Esophagus (tissue), 2 donors: Measurements from ENCODE around the gene ANKRD24. TPM values are rescaled to one million over a fixed set of nuclear protein-coding genes. Genes with fewer than 3 reads are reported as not detected.

Experiments used
- H3K27ac ChIP-seq, 2 donors: one replicate each; pipeline ENCODE4 v1.5.1; 2013; ENCODE audit warnings: low read depth in 2 of 2, mild to moderate bottlenecking in 2 of 2, inconsistent platforms in 1 of 2, low read length in 1 of 2, moderate library complexity in 1 of 2
- H3K27me3 ChIP-seq, 2 donors: one replicate each; pipeline ENCODE4 v1.6.1; 2013; ENCODE audit warnings: low read length in 2 of 2, control low read depth in 1 of 2, mild to moderate bottlenecking in 1 of 2; ENCODE audit not compliant: insufficient read depth in 2 of 2, control insufficient read depth in 1 of 2
- H3K36me3 ChIP-seq, 2 donors: one replicate each; pipeline ENCODE4 v1.6.1; 2013; ENCODE audit warnings: low read length in 1 of 2; ENCODE audit not compliant: control insufficient read depth in 2 of 2, insufficient read depth in 2 of 2
- H3K4me1 ChIP-seq, 2 donors: one replicate each; pipeline ENCODE4 v1.6.1; 2013; ENCODE audit warnings: low read length in 1 of 2; ENCODE audit not compliant: control insufficient read depth in 2 of 2, insufficient read depth in 2 of 2
- H3K4me3 ChIP-seq, 2 donors: one replicate each; pipeline ENCODE4 v1.5.1; 2013; ENCODE audit warnings: low read length in 2 of 2, mild to moderate bottlenecking in 2 of 2, low read depth in 1 of 2, moderate library complexity in 1 of 2
- H3K9me3 ChIP-seq, 2 donors: one replicate each; pipeline ENCODE4 v1.6.1; 2013; ENCODE audit warnings: mild to moderate bottlenecking in 2 of 2, low read depth in 1 of 2, low read length in 1 of 2, moderate library complexity in 1 of 2; ENCODE audit not compliant: control insufficient read depth in 2 of 2, insufficient read depth in 1 of 2
- WGBS, 2 donors: extraction: QIAGEN DNeasy Blood & Tissue Kit; methylation state at CpG; one replicate each; pipeline ENCODE4 v1.1.7; 2013; 5-methylcytosine and 5-hydroxymethylcytosine counted together
- polyA plus RNA-seq, 2 donors: library from polyadenylated mRNA; stranded (reverse); fragments of 200-250 nt; gene quantifications; one replicate each; pipeline ENCODE4 v1.2.3, GENCODE V29; 2013
- donor health status: healthy with polysubstance abuse.
- donor health status: Bipolar disorder and iron deficiency.

The ANKRD24 gene
- polyA plus RNA-seq, 2 donors: 0.21 to 0.59 TPM

DNA sequence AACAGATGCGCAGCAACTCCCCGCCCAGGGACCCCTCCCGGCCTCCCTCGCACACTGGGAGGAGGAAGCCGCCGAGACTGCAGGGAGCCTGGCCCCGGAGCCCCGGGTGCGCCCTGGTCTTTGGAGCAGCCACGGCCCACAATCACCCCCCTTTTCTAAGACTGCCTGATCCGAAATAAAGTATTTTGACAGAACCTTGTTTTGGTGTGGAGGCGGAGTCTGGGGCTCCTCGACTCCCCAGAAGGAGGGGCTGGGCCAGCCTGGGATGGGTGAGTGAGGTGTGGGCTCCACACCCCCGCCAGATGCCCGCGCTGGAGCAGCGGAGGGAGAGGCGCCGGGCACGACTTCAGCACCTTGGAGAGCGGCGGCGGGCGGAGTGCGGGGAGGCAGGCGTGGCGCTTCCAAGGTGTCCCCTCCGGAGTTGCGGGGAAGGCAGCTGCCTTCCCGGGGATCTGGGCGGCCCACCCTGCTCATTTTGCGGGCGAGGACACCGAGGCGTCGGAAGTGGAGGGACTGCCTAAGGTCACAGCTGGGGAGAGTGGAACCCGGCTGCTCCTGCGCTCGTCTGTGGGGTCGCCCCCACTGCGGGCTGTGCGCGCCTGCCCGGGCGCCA is 9.5 kb upstream of the ANKRD24 start:
- Histone ChIP-seq H3K4me3 (no peak overlapping the region), H3K27ac (no peak overlapping the region), H3K36me3 (peaks cover 0 to 14% of the 10 kb centered on the region in 2 donors), H3K9me3 (no peaks in the 10 kb centered on the region), H3K27me3 (no peaks in the 10 kb centered on the region), H3K4me1 (no peaks in the 10 kb centered on the region)
- 5 to 7% methylated on average over 42 to 45 of the region's 45 CpGs for WGBS, 2 donors

DNA sequence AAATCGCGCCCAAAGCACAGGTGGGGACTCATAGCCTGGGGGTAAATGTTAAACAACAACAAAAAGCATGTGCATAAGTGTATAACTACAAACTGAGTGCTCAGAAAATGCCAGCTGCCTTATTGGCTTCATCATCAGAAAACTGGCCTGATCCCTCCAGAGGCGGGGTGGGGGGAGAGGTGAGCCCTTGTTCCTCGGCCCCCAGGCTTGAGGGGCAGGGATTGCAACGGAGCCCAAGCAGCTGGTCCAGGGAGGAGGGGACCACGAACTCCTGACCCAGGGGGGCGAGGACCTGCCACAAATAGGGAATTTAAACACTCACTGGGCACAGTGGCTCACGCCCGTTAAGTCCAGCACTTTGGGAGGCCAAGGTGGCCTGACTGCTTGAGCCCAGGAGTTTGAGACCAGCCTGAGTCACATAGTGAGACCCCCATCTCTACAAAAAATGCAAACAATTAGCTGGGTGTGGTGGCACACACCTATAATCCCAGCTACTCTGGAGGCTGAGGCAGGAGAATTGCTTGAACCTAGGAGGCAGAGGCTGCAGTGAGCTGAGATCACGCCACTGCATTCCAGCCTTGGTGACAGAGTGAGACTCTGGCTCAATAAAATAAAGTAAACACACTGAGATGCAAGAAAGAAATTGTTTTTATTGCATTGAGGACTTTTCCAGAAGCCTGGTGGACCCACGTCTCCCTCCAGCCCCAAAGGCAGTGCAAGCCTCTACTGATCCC is 8.8 kb upstream of the ANKRD24 start:
- Histone ChIP-seq H3K27me3 (no peaks in the 10 kb centered on the region), H3K4me3 (no peak overlapping the region), H3K27ac (no peak overlapping the region), H3K4me1 (no peaks in the 10 kb centered on the region), H3K36me3 (peaks cover 0 to 14% of the 10 kb centered on the region in 2 donors), H3K9me3 (no peaks in the 10 kb centered on the region)
- 36 to 43% methylated on average over 11 of the region's 11 CpGs for WGBS, 2 donors

DNA sequence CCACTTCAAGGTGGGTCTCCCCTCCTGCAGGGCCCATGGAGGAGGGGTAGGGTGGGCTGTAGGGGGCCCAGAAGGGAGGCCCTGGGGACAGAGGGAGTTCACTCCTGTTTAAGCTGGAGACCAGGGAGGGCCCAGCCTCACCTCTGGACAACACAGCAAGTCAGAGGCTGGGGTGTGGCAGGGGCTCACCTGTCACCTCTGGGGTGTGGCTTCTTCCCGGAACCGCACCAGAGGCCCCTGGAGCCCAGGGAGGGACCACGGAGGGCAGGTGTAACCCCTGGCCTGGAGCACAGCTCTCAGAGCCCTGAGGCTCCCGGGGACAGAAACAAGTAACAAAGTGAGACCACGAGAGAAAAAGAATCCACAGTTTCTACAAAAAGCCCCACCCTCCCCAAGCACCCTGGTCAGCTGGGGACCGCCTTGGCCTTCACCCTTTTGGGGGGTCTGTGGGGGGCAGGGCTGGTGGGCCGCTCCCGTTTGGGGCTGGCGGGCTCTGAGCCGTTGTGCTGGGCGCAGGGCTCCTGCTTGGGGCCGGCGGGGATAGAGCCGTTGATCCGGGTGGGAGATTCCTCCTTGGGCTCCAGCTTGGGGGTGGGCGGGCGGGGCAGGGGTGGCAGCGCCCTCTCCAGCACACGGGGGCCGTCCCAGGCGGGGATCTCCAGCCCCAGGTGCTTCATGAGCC is 8.1 kb upstream of the ANKRD24 start:
- Histone ChIP-seq H3K27me3 (no peaks in the 10 kb centered on the region), H3K27ac (no peak overlapping the region), H3K4me3 (no peak overlapping the region), H3K9me3 (no peaks in the 10 kb centered on the region), H3K36me3 (peaks cover 0 to 18% of the 10 kb centered on the region in 2 donors), H3K4me1 (no peaks in the 10 kb centered on the region)
- 76 to 78% methylated on average over 19 to 21 of the region's 21 CpGs for WGBS, 2 donors

GRCh38 chr19:4174895-4175668 is 7.4 kb upstream of the ANKRD24 start:
- H3K27me3 ChIP-seq: no peaks in the 10 kb centered on the region
- peaks cover 0 to 23% of the 10 kb centered on the region in 2 donors for H3K36me3 ChIP-seq
- H3K27ac ChIP-seq: no peak overlapping the region
- H3K4me3 ChIP-seq: no peak overlapping the region
- no peaks in the 10 kb centered on the region for H3K9me3 ChIP-seq
- WGBS, 2 donors: 90 to 92% methylated on average over 41 of the region's 41 CpGs
- no peaks in the 10 kb centered on the region for H3K4me1 ChIP-seq

- peaks cover 0 to 23% of the 10 kb centered on the region in 2 donors for H3K36me3 ChIP-seq
- 90 to 91% methylated on average over 12 of the region's 12 CpGs for WGBS, 2 donors
Measured at GRCh38 chr19:4175669-4175931, 6.9 kb upstream of the ANKRD24 start.

GRCh38 chr19:4177146-4177545 is 5.3 kb upstream of the ANKRD24 start:
- H3K27me3 ChIP-seq: no peaks in the 10 kb centered on the region
- no peak overlapping the region for H3K27ac ChIP-seq
- 92 to 97% methylated on average over 5 of the region's 5 CpGs for WGBS, 2 donors
- no peak overlapping the region for H3K4me3 ChIP-seq
- no peaks in the 10 kb centered on the region for H3K9me3 ChIP-seq
- H3K36me3 ChIP-seq: peaks cover 0 to 23% of the 10 kb centered on the region in 2 donors
- H3K4me1 ChIP-seq: peaks cover 0 to 11% of the 10 kb centered on the region in 2 donors

More at GRCh38 chr19:4175669-4175931, 6.9 kb upstream of the ANKRD24 start:
- Histone ChIP-seq H3K4me1 (peaks cover 0 to 3% of the 10 kb centered on the region in 2 donors), H3K4me3 (no peak overlapping the region), H3K27ac (no peak overlapping the region), H3K27me3 (no peaks in the 10 kb centered on the region), H3K9me3 (no peaks in the 10 kb centered on the region)

DNA sequence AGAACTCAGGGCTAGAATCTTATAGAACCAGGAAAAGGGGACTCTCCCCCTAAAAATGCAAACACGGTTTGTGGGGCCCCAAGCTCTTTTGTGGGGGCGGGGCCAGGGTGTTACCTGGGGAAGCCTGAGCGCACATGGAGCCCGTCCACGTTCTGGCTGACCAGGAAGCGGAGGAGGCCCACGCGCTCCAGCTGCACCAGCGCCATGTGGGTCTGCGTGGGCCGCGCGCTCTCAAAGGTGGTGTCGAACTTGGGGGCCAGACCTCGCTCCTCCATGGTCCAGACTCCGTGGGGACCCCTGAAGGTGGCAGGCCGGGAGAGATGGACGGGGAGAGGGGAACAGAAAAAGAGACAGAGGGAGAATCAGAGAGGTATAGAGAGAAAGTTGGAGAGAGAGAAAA is 3.5 kb upstream of the ANKRD24 start:
- whole genome bisulfite sequencing, 2 donors: 90 to 94% methylated on average over 18 of the region's 18 CpGs
- no peaks in the 10 kb centered on the region for H3K9me3 ChIP-seq
- no peak overlapping the region for H3K27ac ChIP-seq
- no peaks in the 10 kb centered on the region for H3K27me3 ChIP-seq
- peaks cover 0 to 15% of the 10 kb centered on the region in 2 donors for H3K4me1 ChIP-seq
- peaks cover 0 to 23% of the 10 kb centered on the region in 2 donors for H3K36me3 ChIP-seq
- H3K4me3 ChIP-seq: no peak overlapping the region

- H3K4me3 ChIP-seq: no peak overlapping the region
- no peaks in the 10 kb centered on the region for H3K27me3 ChIP-seq
- H3K27ac ChIP-seq: peak overlapping the region; percentile 35 to 56
- H3K9me3 ChIP-seq: no peaks in the 10 kb centered on the region
- WGBS, 2 donors: 41 to 53% methylated on average over 2 of the region's 2 CpGs
- peaks cover 0 to 11% of the 10 kb centered on the region in 2 donors for H3K36me3 ChIP-seq
- peaks cover 0 to 15% of the 10 kb centered on the region in 2 donors for H3K4me1 ChIP-seq
Measured at GRCh38 chr19:4181053-4181508, 1.4 kb upstream of the ANKRD24 start.

DNA sequence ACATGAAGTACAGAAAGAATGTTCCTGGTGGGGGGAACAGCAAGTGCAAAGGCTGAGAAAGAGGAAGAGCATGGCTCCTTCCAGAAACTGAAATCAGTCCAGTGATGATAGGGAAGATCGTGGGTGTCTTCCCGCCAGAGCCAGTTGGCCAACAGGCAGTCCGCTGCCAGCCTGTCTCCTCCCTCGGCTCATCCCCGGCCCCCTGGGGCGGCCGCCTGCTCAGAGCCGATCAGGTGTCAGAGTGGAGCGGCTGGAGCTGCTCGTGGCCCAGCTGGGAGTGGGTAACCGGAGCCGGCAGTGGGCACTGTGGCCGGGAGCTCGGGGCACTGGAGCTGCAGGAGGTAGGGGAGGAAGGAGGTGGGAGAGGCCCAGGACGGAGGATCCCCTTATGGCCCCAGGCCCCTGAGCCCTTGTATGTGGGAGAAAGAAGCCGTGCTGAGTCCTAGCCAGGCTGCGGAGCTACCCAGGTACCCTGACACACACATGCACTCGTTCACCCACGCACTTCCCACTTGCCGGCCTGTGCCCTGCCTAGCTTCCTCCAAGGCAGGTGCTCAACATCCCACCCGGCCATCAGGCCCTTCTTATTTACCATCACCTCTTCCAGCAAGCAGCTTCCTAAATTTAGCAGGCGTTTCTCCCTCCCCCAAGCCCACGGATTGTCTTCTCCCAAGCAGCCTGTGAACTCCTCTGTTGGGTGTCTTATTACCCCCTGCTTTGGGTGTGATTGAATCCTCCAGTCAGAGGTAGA is 1.7 kb downstream of the ANKRD24 start:
- WGBS, 2 donors: 35 to 45% methylated on average over 21 to 23 of the region's 23 CpGs
- H3K4me1 ChIP-seq: peaks cover 0 to 15% of the 10 kb centered on the region in 2 donors
- no peaks in the 10 kb centered on the region for H3K27me3 ChIP-seq
- peaks cover 0 to 6% of the 10 kb centered on the region in 2 donors for H3K36me3 ChIP-seq
- H3K4me3 ChIP-seq: no peak overlapping the region
- H3K9me3 ChIP-seq: no peaks in the 10 kb centered on the region
- H3K27ac ChIP-seq: no peak overlapping the region
